Measurements from ENCODE around the gene PEX6. TPM values are rescaled to one million over a fixed set of nuclear protein-coding genes. Genes with fewer than 3 reads are reported as not detected.
"Not testable (repeated sequence)": the region's sequence is repeated elsewhere in the genome, so short reads cannot be mapped to it uniquely, and the experiment has no call there.

PEX6 gene
- total RNA-seq, 1 experiment from 2014 or later = 25.1 TPM

- Histone ChIP-seq H3K27me3 (replicated peaks) (no peaks in the 10 kb centered on the region), H3K4me1 (replicated peaks) (peaks cover 8% of the 10 kb centered on the region), H3K27ac (no peak overlapping the region), H3K36me3 (peaks cover 36% of the 10 kb centered on the region), H3K4me3 (no peak overlapping the region), H3K9me3 (replicated peaks) (no peaks in the 10 kb centered on the region)
- no peak for DNase-seq (ENCODE audit: low read depth in 1 of 2, low spot score in 2 of 2)
These were observed 12.4 kb downstream of the PEX6 start for GRCh38 chr6:42966571-42966970.

DNA sequence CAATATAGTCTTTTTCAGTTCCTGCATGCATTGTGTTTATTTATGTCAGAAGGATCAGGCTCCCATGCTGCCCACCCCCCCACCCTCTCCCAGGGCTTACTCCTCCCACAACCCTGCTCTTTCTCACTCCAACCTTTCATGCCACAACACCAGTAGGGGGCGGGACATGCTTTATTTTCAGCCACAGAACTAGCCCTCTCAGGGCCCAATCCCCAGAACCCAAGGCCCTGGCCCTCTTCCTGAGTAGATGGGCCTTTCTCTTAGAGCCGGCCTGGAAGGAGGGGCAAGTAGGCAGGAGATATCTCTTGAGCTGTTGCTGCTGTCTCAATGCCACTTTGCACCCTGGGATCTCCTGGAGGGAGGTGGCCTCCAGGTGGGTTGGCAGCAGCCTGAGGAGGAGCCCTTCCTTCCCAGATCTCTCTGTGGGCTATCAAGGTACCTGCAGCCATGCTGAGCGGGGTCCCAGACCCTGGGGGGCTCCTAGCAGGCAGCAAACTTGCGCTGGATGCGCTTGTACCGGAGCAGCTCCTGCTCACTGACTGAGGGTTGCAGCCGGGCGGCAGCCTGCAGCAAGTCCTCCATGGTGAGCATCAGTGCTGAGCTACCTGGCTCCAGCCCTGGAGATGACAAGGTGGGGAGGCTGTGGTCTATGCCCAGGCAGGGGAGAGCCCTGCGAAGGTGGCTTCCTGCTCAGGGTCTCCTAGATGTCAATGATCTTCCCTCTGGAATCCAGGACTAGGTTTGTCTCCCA lies 15.0 kb downstream of the PEX6 start:
- Histone ChIP-seq H3K9me3 (replicated peaks) (no peaks in the 10 kb centered on the region; the same call in 1 of the 2 replicates), H3K27me3 (replicated peaks) (no peaks in the 10 kb centered on the region; the same call in 1 of the 2 replicates), H3K36me3 (peaks cover 27% of the 10 kb centered on the region), H3K4me1 (replicated peaks) (peaks cover 11% of the 10 kb centered on the region; the same call in 1 of the 2 replicates), H3K27ac (no peak overlapping the region), H3K4me3 (no peak overlapping the region)
- DNase-seq (ENCODE audit: low read depth in 1 of 2, low spot score in 2 of 2) = peak; percentile 45 to 66

DNA sequence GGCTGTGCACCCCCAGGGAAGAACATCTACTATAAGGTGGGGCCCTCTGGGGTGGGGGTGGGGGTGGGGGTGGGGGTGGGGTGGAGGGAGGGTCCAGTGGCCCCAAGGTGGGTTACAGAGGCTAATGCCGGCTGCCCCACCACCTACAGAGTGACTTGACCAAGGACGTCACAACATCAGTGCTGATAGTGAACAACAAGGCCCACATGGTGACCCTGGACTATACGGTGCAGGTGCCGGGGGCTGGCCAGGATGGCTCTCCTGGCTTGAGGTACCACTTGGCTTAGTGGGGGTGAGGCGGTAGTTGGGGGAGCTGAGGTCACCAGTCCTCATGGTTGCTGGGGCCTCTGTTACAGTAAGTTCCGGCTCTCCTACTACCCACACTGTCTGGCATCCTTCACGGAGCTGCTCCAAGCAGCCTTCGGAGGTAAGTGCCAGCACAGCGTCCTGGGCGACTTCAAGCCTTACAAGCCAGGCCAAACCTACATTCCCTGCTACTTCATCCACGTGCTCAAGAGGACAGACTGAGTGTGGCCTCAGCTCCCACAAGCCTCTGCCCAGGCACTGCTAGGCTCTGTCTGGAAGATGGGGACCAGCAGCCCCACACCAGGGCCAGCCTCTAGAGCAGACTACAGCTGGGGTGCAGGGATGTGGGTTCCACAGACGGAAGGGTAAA lies 15.7 kb downstream of the PEX6 start:
- DNase-seq (ENCODE audit: low read depth in 1 of 2, low spot score in 2 of 2) = no peak
- Histone ChIP-seq H3K27ac (no peak overlapping the region), H3K36me3 (peaks cover 21% of the 10 kb centered on the region), H3K4me3 (no peak overlapping the region), H3K27me3 (replicated peaks) (no peaks in the 10 kb centered on the region; the same call in 1 of the 2 replicates), H3K4me1 (replicated peaks) (peaks cover 11% of the 10 kb centered on the region; the same call in 1 of the 2 replicates), H3K9me3 (replicated peaks) (no peaks in the 10 kb centered on the region; the same call in 1 of the 2 replicates)

DNA sequence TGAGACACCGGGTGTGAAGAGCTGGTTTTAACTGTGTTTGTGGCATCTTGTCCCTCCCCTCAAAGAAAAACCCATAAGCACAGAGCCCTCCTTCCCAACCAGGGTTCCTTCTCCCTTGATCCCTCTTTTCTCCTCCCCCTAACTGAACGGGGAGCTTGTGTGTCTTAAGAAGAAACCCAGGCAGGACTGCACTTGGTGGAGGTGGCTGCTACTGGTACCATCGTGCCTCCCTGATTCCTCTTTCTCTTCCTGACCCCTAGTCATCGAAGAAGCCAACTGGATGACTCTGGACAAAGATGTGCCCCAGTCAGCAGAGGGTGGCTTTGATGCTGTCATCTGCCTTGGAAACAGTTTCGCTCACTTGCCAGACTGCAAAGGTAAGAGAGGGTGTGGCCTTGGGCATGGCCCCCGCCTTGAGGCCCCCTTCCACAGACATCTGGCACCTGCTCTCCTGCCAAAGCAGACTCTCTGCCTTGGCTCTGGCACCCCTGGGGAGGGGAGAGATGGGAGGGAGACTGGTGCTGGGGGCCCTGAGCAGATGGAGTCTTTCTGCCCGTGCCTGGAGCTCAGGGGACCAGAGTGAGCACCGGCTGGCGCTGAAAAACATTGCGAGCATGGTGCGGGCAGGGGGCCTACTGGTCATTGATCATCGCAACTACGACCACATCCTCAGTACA lies 16.3 kb downstream of the PEX6 start:
- DNase-seq (ENCODE audit: low read depth in 1 of 2, low spot score in 2 of 2) = no peak
- H3K36me3 ChIP-seq = peaks cover 18% of the 10 kb centered on the region
- H3K4me1 ChIP-seq (replicated peaks) = peaks cover 11% of the 10 kb centered on the region; the same call in 1 of the 2 replicates
- no peaks in the 10 kb centered on the region; the same call in 1 of the 2 replicates for H3K9me3 ChIP-seq (replicated peaks)
- H3K4me3 ChIP-seq = no peak overlapping the region
- no peak overlapping the region for H3K27ac ChIP-seq
- no peaks in the 10 kb centered on the region; the same call in 1 of the 2 replicates for H3K27me3 ChIP-seq (replicated peaks)

- Histone ChIP-seq H3K27ac (no peak overlapping the region), H3K4me1 (replicated peaks) (peaks cover 11% of the 10 kb centered on the region; the same call in 1 of the 2 replicates), H3K9me3 (replicated peaks) (no peaks in the 10 kb centered on the region; the same call in 1 of the 2 replicates), H3K27me3 (replicated peaks) (no peaks in the 10 kb centered on the region; the same call in 1 of the 2 replicates), H3K4me3 (no peak overlapping the region), H3K36me3 (peaks cover 15% of the 10 kb centered on the region)
- no peak for DNase-seq (ENCODE audit: low read depth in 1 of 2, low spot score in 2 of 2)
These were observed 16.9 kb downstream of the PEX6 start for GRCh38 chr6:42962096-42962495.

- Histone ChIP-seq H3K4me3 (no peak overlapping the region; the same call in 1 of the 2 replicates), H3K4me1 (replicated peaks) (peaks cover 11% of the 10 kb centered on the region; the same call in 1 of the 2 replicates), H3K27ac (no peak overlapping the region), H3K36me3 (peaks cover 11% of the 10 kb centered on the region), H3K27me3 (replicated peaks) (no peaks in the 10 kb centered on the region; the same call in 1 of the 2 replicates), H3K9me3 (replicated peaks) (no peaks in the 10 kb centered on the region; the same call in 1 of the 2 replicates)
- DNase-seq (ENCODE audit: low read depth in 1 of 2, low spot score in 2 of 2) = no peak
These were observed 17.9 kb downstream of the PEX6 start for GRCh38 chr6:42961020-42961470.

DNA sequence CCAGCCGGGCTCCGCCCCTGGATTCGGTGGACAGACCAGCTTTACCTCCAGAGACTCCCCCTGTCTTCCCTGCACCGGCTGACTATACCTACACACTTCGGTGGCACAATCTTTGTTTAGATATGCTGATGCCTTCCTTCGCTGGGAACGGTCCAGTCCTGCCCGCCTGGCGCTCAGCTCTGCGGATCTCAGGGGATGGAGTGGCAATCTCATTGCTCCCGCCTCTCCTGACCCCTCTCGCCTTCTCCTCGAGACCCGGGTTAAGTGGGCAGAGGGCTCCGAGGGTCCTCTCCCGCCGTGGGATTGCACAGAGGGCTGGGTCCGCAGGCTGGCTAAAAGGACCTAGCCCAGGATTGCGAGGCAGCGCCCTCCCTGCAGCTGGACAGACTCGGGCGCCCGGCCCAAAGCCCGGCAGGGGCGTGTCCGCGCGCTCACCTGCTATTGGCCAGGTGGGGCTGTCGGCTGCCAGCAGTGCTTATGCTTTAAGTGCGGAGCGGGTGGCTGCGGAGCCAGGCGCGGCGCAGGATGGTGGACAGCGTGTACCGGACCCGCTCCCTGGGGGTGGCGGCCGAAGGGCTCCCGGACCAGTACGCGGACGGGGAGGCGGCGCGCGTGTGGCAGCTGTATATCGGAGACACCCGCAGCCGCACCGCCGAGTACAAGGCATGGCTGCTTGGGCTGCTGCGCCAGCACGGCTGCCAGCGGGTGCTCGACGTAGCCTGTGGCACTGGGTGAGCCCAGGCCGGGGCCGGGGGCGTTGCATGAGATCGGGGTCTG lies 18.6 kb downstream of the PEX6 start, which contains the start of gene GNMT:
GNMT (plus strand) TSS at position 512 of the 777 bp plus-strand sequence; CDS start at position 526, 14 bp downstream.
- no peak within 1 kb of the TSS for H3K27ac ChIP-seq
- no peaks in the 10 kb centered on the region; the same call in 1 of the 2 replicates for H3K9me3 ChIP-seq (replicated peaks)
- H3K4me3 ChIP-seq = peak within 1 kb of the TSS; percentile 3; the same call in 1 of the 2 replicates
- H3K27me3 ChIP-seq (replicated peaks) = no peaks in the 10 kb centered on the region; the same call in 1 of the 2 replicates
- H3K36me3 ChIP-seq = peaks cover 11% of the 10 kb centered on the region
- peaks cover 11% of the 10 kb centered on the region; the same call in 1 of the 2 replicates for H3K4me1 ChIP-seq (replicated peaks)
- DNase-seq (ENCODE audit: low read depth in 1 of 2, low spot score in 2 of 2) = no peak

GRCh38 chr6:42959917-42960242 lies 19.1 kb downstream of the PEX6 start:
- Histone ChIP-seq H3K27ac (no peak overlapping the region), H3K36me3 (peaks cover 11% of the 10 kb centered on the region), H3K9me3 (replicated peaks) (no peaks in the 10 kb centered on the region; the same call in 1 of the 2 replicates), H3K4me1 (replicated peaks) (peaks cover 11% of the 10 kb centered on the region; the same call in 1 of the 2 replicates), H3K4me3 (no peak overlapping the region), H3K27me3 (replicated peaks) (no peaks in the 10 kb centered on the region; the same call in 1 of the 2 replicates)
- DNase-seq (ENCODE audit: low read depth in 1 of 2, low spot score in 2 of 2) = no peak

GRCh38 chr6:42958125-42958524 lies 20.9 kb downstream of the PEX6 start:
- H3K4me1 ChIP-seq (replicated peaks) = peaks cover 11% of the 10 kb centered on the region; the same call in 1 of the 2 replicates
- H3K4me3 ChIP-seq = no peak overlapping the region
- DNase-seq (ENCODE audit: low read depth in 1 of 2, low spot score in 2 of 2) = no peak
- H3K9me3 ChIP-seq (replicated peaks) = no peaks in the 10 kb centered on the region; the same call in 1 of the 2 replicates
- 0 out of 2 replicates have a peak, but pooled peaks cover 3% of the 10 kb centered on the region for H3K36me3 ChIP-seq
- H3K27me3 ChIP-seq (replicated peaks) = no peaks in the 10 kb centered on the region; the same call in 1 of the 2 replicates
- no peak overlapping the region for H3K27ac ChIP-seq

DNA sequence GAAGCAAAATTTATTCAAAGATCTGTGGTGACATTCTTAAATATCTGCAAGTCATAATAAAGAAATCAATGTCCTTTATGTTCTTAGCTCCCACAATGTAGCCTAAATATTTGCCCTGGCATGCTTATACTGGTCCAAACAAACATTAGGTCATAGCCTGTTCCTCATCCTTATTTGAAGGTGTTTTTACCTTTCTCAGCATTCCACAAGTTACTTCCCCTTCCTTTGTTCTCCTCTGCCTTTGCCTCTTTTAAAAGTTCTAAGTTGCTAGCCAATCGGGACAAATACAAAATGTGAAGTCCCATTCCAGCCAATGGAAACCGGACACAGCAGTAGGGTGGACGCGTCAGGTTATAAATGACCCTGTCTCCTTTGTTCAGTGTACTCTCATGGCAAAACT lies 24.6 kb downstream of the PEX6 start:
- not testable (repeated sequence) for H3K27me3 ChIP-seq (replicated peaks); H3K9me3 ChIP-seq (replicated peaks); H3K27ac ChIP-seq; H3K4me3 ChIP-seq; H3K4me1 ChIP-seq (replicated peaks); DNase-seq (ENCODE audit: low read depth in 1 of 2, low spot score in 2 of 2); H3K36me3 ChIP-seq

- no peak for DNase-seq (ENCODE audit: low read depth in 1 of 2, low spot score in 2 of 2)
- Histone ChIP-seq H3K27me3 (replicated peaks) (no peaks in the 10 kb centered on the region), H3K36me3 (no peaks in the 10 kb centered on the region), H3K4me1 (replicated peaks) (no peaks in the 10 kb centered on the region), H3K27ac (no peak overlapping the region), H3K4me3 (no peak overlapping the region), H3K9me3 (replicated peaks) (no peaks in the 10 kb centered on the region)
These were observed 26.6 kb downstream of the PEX6 start for GRCh38 chr6:42952389-42952788.

DNA sequence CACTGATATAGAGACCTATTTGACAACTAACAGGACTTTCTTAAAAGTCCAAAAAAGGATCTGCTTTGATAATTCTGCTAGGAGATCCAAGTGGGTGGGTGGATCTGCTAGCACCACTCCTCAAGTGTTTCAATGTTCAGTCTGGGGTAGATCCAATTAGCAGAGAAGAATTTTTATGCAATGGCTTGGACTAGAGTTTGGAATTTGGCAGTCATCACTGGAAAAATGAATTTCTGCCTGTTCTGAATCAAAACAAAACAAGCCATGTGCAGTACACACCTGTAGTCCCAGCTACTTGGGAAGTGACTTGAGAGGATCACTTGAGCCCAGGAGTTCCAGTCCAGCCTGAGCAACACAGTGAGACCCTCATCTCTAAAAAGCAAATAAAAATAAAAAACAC lies 31.0 kb downstream of the PEX6 start:
- H3K27me3 ChIP-seq (replicated peaks) = no peaks in the 10 kb centered on the region
- H3K27ac ChIP-seq = no peak overlapping the region
- no peak for DNase-seq (ENCODE audit: low read depth in 1 of 2, low spot score in 2 of 2)
- H3K4me3 ChIP-seq = no peak overlapping the region
- H3K9me3 ChIP-seq (replicated peaks) = no peaks in the 10 kb centered on the region
- H3K4me1 ChIP-seq (replicated peaks) = no peaks in the 10 kb centered on the region
- peaks cover 9% of the 10 kb centered on the region for H3K36me3 ChIP-seq

GRCh38 chr6:42942444-42942843 lies 36.5 kb downstream of the PEX6 start:
- no peak for DNase-seq (ENCODE audit: low read depth in 1 of 2, low spot score in 2 of 2)
- no peak overlapping the region for H3K27ac ChIP-seq
- H3K4me3 ChIP-seq = no peak overlapping the region
- H3K9me3 ChIP-seq (replicated peaks) = no peaks in the 10 kb centered on the region
- H3K4me1 ChIP-seq (replicated peaks) = no peaks in the 10 kb centered on the region
- H3K36me3 ChIP-seq = peaks cover 37% of the 10 kb centered on the region
- H3K27me3 ChIP-seq (replicated peaks) = no peaks in the 10 kb centered on the region

Measured in SJSA1 (cell line).